Activated CD8-positive, alpha-beta memory T cell treated with anti-CD3 and anti-CD28 coated beads, Interleukin-2, amount 50 U/mL, for 1 hour (primary cell): Measurements from ENCODE around the gene TRIP6.

Experiments
- DNase-seq: peaks from one replicate; pipeline ENCODE4 v3.0.0-alpha.2; 2020; ENCODE audit errors: extremely low read depth

The TRIP6 gene, protein sequence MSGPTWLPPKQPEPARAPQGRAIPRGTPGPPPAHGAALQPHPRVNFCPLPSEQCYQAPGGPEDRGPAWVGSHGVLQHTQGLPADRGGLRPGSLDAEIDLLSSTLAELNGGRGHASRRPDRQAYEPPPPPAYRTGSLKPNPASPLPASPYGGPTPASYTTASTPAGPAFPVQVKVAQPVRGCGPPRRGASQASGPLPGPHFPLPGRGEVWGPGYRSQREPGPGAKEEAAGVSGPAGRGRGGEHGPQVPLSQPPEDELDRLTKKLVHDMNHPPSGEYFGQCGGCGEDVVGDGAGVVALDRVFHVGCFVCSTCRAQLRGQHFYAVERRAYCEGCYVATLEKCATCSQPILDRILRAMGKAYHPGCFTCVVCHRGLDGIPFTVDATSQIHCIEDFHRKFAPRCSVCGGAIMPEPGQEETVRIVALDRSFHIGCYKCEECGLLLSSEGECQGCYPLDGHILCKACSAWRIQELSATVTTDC

GRCh38 chr7:100867040-100867775 lies at the start of gene TRIP6:
Gene TRIP6 (plus strand): TSS chr7:100867387. CDS start chr7:100867498, 111 bp downstream.
- DNase-seq: no peak

- no peak for DNase-seq
These were observed 48.8 kb upstream of the TRIP6 start for GRCh38 chr7:100818366-100818765.

- DNase-seq: no peak
These were observed 48.4 kb upstream of the TRIP6 start for GRCh38 chr7:100818825-100819224.

DNA sequence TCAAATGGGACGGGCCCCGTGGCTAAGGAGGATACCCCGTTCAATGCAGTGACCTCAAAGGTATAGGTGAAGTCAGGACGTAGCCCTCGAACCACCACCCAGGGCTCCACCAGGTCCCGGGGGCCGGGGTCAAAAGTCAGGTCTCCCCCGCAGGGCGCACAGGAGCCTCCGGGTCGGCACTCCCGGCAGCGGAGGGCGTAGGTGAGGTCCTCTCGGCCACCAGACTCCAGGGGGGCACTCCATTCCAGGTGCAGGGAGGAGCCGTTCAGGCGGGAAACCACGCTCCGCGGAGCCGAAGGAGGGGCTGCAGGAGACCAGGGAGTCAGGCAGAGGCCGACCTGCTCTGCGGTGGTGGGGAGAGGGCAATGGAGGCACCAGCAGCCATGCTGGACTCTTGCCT lies 47.6 kb upstream of the TRIP6 start:
- no peak for DNase-seq

DNA sequence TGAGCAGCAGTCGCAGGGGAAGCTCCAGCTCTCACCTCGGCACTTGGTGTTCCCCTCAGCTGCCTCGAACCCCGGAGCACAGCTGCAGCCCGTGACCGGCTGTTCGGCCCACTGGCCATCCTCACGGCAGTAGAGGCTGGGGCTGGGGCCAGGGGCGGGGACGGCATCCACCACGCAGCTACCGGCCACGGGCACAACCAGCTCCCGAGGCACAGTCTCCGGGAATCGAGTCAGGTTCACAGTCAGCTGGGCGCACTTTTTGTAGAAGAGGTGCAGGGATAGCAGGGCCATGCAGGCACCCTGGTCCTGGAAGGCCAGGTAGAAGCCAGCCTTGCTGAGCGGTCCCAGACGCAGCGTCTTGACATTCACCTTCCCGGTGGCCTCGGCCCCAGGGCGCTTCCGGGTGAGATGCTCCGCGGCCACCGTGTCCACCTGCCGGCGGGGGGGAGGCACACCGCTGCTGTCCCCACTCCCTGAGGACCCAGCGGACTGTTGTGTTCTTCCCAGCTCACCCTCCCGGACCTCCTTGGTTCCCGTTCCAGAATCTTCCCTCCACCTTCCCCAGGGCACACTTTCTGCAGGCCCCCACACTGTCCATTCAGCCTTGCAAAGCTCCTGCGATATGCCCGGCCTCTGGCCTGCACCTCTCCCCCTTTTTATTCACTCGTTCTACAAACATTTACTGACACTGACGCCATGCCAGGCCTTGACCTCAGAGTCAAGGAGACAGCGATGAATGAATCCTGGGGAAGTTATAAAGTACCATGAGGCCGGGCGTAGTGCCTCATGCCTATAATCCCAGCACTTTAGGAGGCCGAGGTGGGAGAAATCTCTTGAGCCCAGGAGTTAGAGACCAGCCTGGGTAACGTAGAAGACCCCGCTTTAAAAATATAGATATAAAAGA lies 44.7 kb upstream of the TRIP6 start:
- no peak for DNase-seq

DNA sequence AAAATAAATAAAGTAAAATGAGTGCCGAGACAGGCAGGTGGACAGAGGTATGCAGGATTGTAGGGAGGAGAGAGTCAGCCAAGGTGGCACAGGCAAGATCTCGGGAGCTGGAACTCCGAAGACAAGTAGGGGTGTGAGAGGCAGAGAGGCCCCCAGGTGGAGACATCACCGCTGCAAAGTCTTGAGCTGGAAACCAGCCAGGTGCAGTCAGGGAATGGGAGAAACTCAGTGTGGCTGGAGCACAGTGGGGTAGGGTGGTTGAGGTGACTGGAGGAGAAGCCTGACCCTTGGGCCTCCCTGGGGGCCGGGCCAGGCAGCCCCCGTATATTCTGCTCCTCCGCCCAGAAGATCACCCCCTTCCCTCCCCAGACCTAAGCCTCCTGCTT lies 44.1 kb upstream of the TRIP6 start:
- no peak for DNase-seq

DNA sequence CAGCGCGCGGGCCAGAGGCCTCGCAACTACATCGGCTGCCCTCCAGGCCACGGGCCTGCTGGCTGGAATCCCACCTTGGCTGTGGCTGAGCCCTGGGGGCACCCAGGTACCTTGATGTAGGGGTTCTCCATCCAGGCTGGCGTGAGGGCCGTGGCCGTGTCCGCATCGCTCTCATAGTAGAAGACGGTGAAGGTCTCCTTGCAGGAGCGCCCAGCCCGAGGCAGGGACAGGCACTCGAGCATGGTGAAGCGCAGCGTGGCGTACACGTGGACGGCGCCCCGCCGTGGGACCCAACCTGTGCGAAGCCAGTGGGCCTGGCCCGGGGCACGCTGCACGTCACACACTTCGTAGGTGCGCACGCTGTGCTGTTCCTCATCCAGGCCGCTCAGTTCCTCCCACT lies 43.7 kb upstream of the TRIP6 start:
- no peak for DNase-seq

DNA sequence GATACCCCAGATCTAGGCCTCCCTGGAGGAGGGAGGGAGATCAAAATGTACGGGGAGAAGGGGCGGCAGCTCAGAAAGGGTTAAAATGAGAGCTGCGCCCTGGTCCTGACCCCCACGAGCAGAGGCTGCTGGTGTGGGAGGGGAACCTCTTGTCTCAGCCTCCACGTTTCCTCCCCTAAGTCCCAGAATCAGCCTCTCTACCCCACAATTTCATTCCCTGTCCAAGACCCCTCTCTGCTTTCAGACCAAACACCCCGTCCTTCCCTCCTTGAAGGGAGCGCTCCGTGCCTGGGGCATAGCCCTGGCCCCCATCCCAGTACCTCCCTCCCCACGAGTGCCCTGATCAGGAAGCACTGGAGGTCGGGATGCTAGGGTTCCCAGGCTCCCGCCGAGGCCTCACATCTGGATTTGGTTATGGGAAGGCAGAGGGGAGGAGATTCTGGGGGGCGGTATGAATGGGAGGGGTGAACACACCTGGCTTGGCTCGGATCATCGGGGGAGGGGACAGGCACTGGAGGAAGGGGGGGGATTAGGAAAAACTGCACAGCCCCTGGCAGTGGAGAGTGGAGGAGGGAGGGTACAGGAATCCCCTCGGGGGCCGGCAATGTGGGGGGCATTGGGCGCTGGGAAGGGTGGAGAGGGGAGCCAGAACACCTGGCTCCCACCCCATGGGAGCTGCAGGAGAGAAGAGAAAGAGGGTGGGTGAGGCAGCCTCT lies 42.5 kb upstream of the TRIP6 start:
- no peak for DNase-seq

- no peak for DNase-seq
These were observed 41.9 kb upstream of the TRIP6 start for GRCh38 chr7:100825215-100825671.

- DNase-seq: no peak
These were observed 41.3 kb upstream of the TRIP6 start for GRCh38 chr7:100825751-100826513.

GRCh38 chr7:100826514-100827329 lies 40.5 kb upstream of the TRIP6 start:
- DNase-seq: no peak

DNA sequence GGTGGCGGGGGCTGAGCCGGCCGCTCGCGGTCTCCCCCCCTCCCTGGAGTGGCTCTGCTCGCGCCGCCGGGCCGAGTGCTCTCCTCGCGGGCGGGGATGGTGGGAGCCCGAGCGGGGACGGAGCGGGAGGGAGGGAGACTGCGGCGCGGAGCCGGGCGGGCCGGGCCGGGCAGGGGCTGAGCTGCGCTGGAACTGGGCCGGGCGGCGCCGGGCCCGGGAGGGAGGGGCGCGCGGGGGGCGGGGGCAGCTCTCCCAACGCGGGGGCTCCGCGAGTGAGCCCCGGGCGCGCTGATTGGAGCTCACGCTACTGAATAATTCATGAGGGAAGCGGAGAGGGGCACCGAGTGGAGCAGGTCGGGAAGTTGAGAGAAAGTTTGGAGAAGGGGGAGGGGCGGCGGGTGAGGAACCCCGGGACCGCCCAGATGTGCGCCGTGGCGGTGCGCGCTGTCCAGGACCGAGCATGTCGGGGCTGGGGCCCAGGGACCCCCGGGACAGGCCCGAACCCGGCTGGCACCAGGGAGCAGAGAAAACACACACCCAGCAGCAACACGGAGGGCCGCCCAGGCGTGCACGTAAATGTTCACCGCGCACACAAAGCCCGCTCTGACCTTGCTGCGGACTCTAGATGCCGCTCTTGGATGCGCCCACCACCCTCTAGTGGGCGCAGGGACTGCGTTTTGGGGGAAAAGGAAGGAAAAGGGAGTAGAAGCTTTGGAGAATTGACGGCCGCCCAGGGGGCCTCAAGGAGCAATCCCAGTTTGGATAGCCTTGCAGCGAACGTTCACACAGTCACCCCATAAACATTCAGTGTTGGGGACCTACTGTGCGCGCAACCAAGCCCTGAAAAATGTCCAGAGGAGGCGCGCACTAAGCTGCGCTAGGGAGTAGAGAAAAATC lies 39.6 kb upstream of the TRIP6 start, which contains the start of gene EPHB4:
TSS of gene EPHB4 (minus strand) at position 194 of the 897 bp plus-strand sequence. CDS start 493 bp downstream, outside the sequence.
- no peak for DNase-seq

DNA sequence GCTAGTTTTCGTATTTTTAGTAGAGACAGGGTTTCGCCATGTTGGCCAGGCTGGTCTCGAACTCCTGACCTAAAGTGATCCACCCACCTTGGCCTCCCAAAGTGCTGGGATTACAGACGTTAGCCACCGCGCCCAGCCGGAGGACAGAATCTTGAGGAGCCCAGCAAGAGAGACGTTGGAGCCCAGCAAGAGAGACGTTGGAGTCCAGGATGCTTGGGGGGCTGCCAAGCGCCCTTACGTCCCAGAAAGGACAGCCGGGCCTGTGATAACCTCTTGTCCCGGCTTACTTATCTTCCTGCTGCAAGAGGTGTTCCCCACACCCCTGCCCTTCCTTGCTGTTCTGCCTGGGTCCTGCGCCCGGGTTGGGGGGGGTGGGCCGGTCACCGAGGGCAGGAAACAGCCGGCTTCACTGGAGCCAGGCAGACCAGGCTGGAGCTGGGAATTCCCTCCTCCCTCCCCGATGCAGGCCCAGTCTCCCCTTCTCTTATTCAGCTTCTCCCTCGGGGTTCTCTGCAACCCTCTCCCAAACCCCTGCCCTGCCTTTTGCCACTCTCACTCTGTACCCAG lies 38.0 kb upstream of the TRIP6 start:
- no peak for DNase-seq

- DNase-seq: no peak
These were observed 36.8 kb upstream of the TRIP6 start for GRCh38 chr7:100830396-100830795.

DNA sequence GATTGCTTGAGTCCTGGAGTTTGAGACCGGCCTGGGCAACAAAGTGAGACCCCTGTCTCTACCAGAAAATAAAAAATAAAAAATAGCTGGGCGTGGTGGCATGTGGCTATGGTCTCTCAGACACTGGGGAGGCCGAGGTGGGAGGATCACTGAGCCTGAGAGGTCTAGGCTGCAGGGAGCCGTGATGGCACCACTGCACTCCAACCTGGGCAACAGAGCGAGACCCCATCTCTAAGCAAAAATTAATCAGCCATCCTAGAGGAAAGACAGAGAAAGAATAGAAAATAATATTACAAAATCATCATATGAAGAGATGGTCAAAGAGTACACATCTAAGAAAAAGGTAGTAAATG lies 34.9 kb upstream of the TRIP6 start:
- DNase-seq: no peak

GRCh38 chr7:100835903-100836811 lies 31.0 kb upstream of the TRIP6 start:
- DNase-seq: no peak

GRCh38 chr7:100836812-100837098 lies 30.4 kb upstream of the TRIP6 start:
- no peak for DNase-seq
